ENCODE measurements around the gene SLCO2A1.

SLCO2A1 gene

GRCh38 chr3:133882986-133883586 is 146.6 kb downstream of the SLCO2A1 start:
- no peak overlapping the region for H3K4me3 ChIP-seq (ENCODE audit: control insufficient read depth, low read depth, low read length)
- TF ChIP-seq CTCF (IDR thresholded peaks at IDR 0.05; ENCODE audit: control insufficient read depth, insufficient read depth, low read depth, low read length, missing control alignments), result no peak
- DNase-seq (ENCODE audit: low read depth), result no peak

GRCh38 chr3:133881939-133882825 is 147.5 kb downstream of the SLCO2A1 start:
- no peak for DNase-seq (ENCODE audit: low read depth)
- H3K4me3 ChIP-seq (ENCODE audit: control insufficient read depth, low read depth, low read length), result no peak overlapping the region

GRCh38 chr3:133881492-133881891 is 148.2 kb downstream of the SLCO2A1 start:
- TF ChIP-seq CTCF (IDR thresholded peaks at IDR 0.05; ENCODE audit: control insufficient read depth, insufficient read depth, low read depth, low read length, missing control alignments), result no peak
- no peak overlapping the region for H3K4me3 ChIP-seq (ENCODE audit: control insufficient read depth, low read depth, low read length)
- DNase-seq (ENCODE audit: low read depth), result no peak

More at GRCh38 chr3:133881939-133882825, 147.5 kb downstream of the SLCO2A1 start:
- TF ChIP-seq CTCF (IDR thresholded peaks at IDR 0.05; ENCODE audit: control insufficient read depth, insufficient read depth, low read depth, low read length, missing control alignments), result no peak

GRCh38 chr3:133880886-133881455 is 148.8 kb downstream of the SLCO2A1 start:
- no peak for DNase-seq (ENCODE audit: low read depth)
- no peak overlapping the region for H3K4me3 ChIP-seq (ENCODE audit: control insufficient read depth, low read depth, low read length)
- no peak for TF ChIP-seq CTCF (IDR thresholded peaks at IDR 0.05; ENCODE audit: control insufficient read depth, insufficient read depth, low read depth, low read length, missing control alignments)

GRCh38 chr3:133880287-133880686 is 149.4 kb downstream of the SLCO2A1 start:
- TF ChIP-seq CTCF (IDR thresholded peaks at IDR 0.05; ENCODE audit: control insufficient read depth, insufficient read depth, low read depth, low read length, missing control alignments), result no peak
- H3K4me3 ChIP-seq (ENCODE audit: control insufficient read depth, low read depth, low read length), result no peak overlapping the region
- DNase-seq (ENCODE audit: low read depth), result no peak

GRCh38 chr3:133878518-133878917 is 151.2 kb downstream of the SLCO2A1 start:
- no peak for TF ChIP-seq CTCF (IDR thresholded peaks at IDR 0.05; ENCODE audit: control insufficient read depth, insufficient read depth, low read depth, low read length, missing control alignments)
- no peak overlapping the region for H3K4me3 ChIP-seq (ENCODE audit: control insufficient read depth, low read depth, low read length)
- no peak for DNase-seq (ENCODE audit: low read depth)

Measured in AG09309 (cell line).